HCT116 (cell line): ENCODE measurements around the gene CHTF18. TPM values are rescaled to one million over a fixed set of nuclear protein-coding genes. Genes with fewer than 3 reads are reported as not detected.

Source experiments
- ATAC-seq: fragments of 200-7000 bp; cut with Tn5 transposase; 2 replicates; pipeline ENCODE4 v1.9.1; 2020; ENCODE audit warnings: mild to moderate bottlenecking, moderate library complexity
- BruUV-seq: library from RNA; stranded (reverse); fragments of 400-500 nt; replicated peaks from 2 replicates; lab custom pipeline; 2021; lab: Mats Ljungman, UMichigan
- CTCF ChIA-PET: fragments of 300-600 bp; sonication (Branson Sonifier 250); formaldehyde crosslinking; loops from one replicate; lab custom pipeline; 2021; ENCODE audit warnings: antibody characterized with exemption; lab: Charles Lee
- POLR2A ChIA-PET: fragments of 300-600, 350-600 bp; sonication (Branson Sonifier 250); formaldehyde crosslinking; loops from one replicate; lab custom pipeline; 2021; ENCODE audit warnings: antibody characterized with exemption; lab: Charles Lee
- RAD21 ChIA-PET, 2 experiments: fragments of 300-600 bp; sonication (Branson Sonifier 250); formaldehyde crosslinking; loops; one replicate each; lab custom pipeline; 2023; ENCODE audit warnings: low total read pairs in 2 of 2; ENCODE audit not compliant: uncharacterized antibody in 2 of 2, unreplicated experiment in 2 of 2, low non-redundant PET in 1 of 2; lab: Charles Lee
- DNase-seq: peaks from one replicate; pipeline ENCODE4 v3.0.0-alpha.2; 2010; ENCODE audit warnings: low read depth, low spot score
- H2AFZ ChIP-seq: fragments of 200-600 bp; shearing (Covaris generic), sonication (generic); 2 replicates; pipeline ENCODE4 v1.6.1; 2017; ENCODE audit warnings: low read depth, mixed run types, mixed read lengths, antibody characterized with exemption, low read length; ENCODE audit not compliant: poor library complexity, severe bottlenecking
- H3K27ac ChIP-seq: 2 replicates; pipeline ENCODE4 v1.5.1; 2012; ENCODE audit warnings: low read depth, low read length
- H3K27me3 ChIP-seq: fragments of 200-600 bp; sonication (generic); 2 replicates; pipeline ENCODE4 v1.6.1; 2016; ENCODE audit warnings: mixed run types, low read length, mixed read lengths; ENCODE audit not compliant: insufficient read depth
- H3K36me3 ChIP-seq, 2 experiments: fragments of 200-500 bp in 1 of 2; fragments of 200-600 bp in 1 of 2; sonication (Bioruptor generic) in 1 of 2; sonication (generic) in 1 of 2; 2 replicates each; pipeline versions ENCODE4 v1.5.1 to v1.6.1; 2014 to 2016; ENCODE audit warnings: low read length in 2 of 2, inconsistent platforms in 1 of 2, mixed read lengths in 1 of 2, mixed run types in 1 of 2; ENCODE audit not compliant: insufficient read depth in 2 of 2, control insufficient read depth in 1 of 2
- H3K4me1 ChIP-seq, 2 experiments: fragments of 200-600 bp in 1 of 2; sonication (generic) in 1 of 2; 2 replicates each; pipeline versions ENCODE4 v1.5.1 to v1.6.1; 2012 to 2017; ENCODE audit warnings: low read length in 2 of 2, inconsistent platforms in 1 of 2, mild to moderate bottlenecking in 1 of 2, mixed read lengths in 1 of 2, mixed run types in 1 of 2, moderate library complexity in 1 of 2; ENCODE audit not compliant: insufficient read depth in 2 of 2, control insufficient read depth in 1 of 2
- H3K4me2 ChIP-seq: fragments of 200-600 bp; sonication (generic); 2 replicates; pipeline ENCODE4 v1.6.1; 2017; ENCODE audit warnings: mixed run types, low read length, mixed read lengths
- H3K4me3 ChIP-seq, 2 experiments: fragments of 200-600 bp in 1 of 2; sonication (generic) in 1 of 2; replicated peaks in 1 of 2; 2 replicates each; pipeline ENCODE4 v1.5.1; 2011 to 2016; ENCODE audit warnings: low read length in 2 of 2, control low read depth in 1 of 2, low read depth in 1 of 2, mild to moderate bottlenecking in 1 of 2, mixed read lengths in 1 of 2, mixed run types in 1 of 2
- H3K79me2 ChIP-seq: fragments of 200-600 bp; sonication (generic); 2 replicates; pipeline ENCODE4 v1.6.1; 2017; ENCODE audit warnings: mild to moderate bottlenecking, mixed run types, low read length, moderate library complexity, mixed read lengths; ENCODE audit not compliant: insufficient read depth
- H3K9ac ChIP-seq: fragments of 200-600 bp; sonication (generic); 2 replicates; pipeline ENCODE4 v1.6.1; 2016; ENCODE audit warnings: low read length, mixed read lengths
- H3K9me2 ChIP-seq: fragments of 200-600 bp; sonication (generic), shearing (Covaris generic); 2 replicates; pipeline ENCODE4 v1.6.1; 2017; ENCODE audit warnings: mixed run types, mild to moderate bottlenecking, moderate library complexity; ENCODE audit not compliant: insufficient read depth
- H3K9me3 ChIP-seq, 2 experiments: fragments of 200-500 bp in 1 of 2; fragments of 200-600 bp in 1 of 2; sonication (Bioruptor generic) in 1 of 2; sonication (generic) in 1 of 2; 2 replicates each; pipeline ENCODE4 v1.6.1; 2014 to 2017; ENCODE audit warnings: low read length in 2 of 2, mixed read lengths in 2 of 2, inconsistent platforms in 1 of 2, low read depth in 1 of 2, mild to moderate bottlenecking in 1 of 2, mixed run types in 1 of 2, moderate library complexity in 1 of 2; ENCODE audit not compliant: control insufficient read depth in 1 of 2, insufficient read depth in 1 of 2
- H4K20me1 ChIP-seq: fragments of 200-600 bp; sonication (generic), shearing (Covaris generic); 2 replicates; pipeline ENCODE4 v1.6.1; 2017; ENCODE audit warnings: mixed run types, mild to moderate bottlenecking, moderate library complexity; ENCODE audit not compliant: insufficient read depth
- EZH2phosphoT487 ChIP-seq: fragments of 200-600 bp; IDR thresholded peaks from 2 replicates; pipeline ENCODE4 v1.6.1; 2018; ENCODE audit warnings: antibody characterized with exemption, borderline replicate concordance
- RAD21 ChIP-seq: IDR thresholded peaks from 2 replicates; pipeline ENCODE4 v1.6.1; 2012; ENCODE audit warnings: low read depth, mild to moderate bottlenecking
- TCF7L2 ChIP-seq: IDR thresholded peaks from 2 replicates; pipeline ENCODE4 v1.7.0; 2011; ENCODE audit warnings: borderline replicate concordance, inconsistent platforms; ENCODE audit not compliant: insufficient read depth, insufficient read length; ENCODE audit errors: extremely low read depth
- ZFX ChIP-seq: fragments of 450-650 bp; IDR thresholded peaks from 2 replicates; pipeline ENCODE4 v1.6.1; 2017
- intact Hi-C: fragments of 100-400 bp; cut with micrococcal nuclease; formaldehyde crosslinking; loops from 2 replicates; pipeline ENCODE4 v1.10.0; 2022
- total RNA-seq: library from RNA; stranded (reverse); gene quantifications from one replicate; pipeline ENCODE4 v1.2.1, GENCODE V29; 2021; ENCODE audit not compliant: unreplicated experiment
- TF ChIP-seq, protein P1 (sequence below): IDR thresholded peaks from 2 replicates; pipeline ENCODE4 v1.6.1; 2012
- TF ChIP-seq, protein P2 (sequence below): IDR thresholded peaks from 2 replicates; pipeline ENCODE4 v1.6.1; 2012

Gene CHTF18
- total RNA-seq, 1 experiment from 2014 or later: 145 TPM

DNA sequence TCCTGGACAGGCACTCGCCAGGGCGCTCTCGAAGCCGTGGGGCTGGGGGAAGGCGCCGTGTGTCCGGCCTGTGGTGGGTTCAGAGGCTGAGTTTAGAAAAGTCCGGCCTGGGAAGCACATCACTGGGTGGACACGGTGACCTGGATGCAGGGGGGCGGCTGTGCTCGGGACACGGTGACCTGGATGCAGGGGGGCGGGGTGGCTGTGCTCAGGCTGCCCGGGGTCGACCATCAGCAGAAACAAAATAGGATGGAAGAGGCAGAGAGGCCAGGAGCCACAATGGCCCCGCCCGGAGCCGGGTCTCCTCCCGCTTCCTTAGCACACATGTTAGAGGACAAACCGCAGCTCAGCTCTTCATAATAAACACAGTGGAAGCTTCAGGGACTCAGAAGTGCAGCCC, 55.4 kb downstream of the CHTF18 start:
- Histone ChIP-seq H3K9me2 (no peaks in the 10 kb centered on the region), H4K20me1 (no peaks in the 10 kb centered on the region), H3K4me1 (no peaks in the 10 kb centered on the region), H3K9ac (no peak overlapping the region), H2AFZ (no peak overlapping the region), H3K4me2 (no peak overlapping the region), H3K79me2 (no peaks in the 10 kb centered on the region), H3K4me3 (no peak overlapping the region), H3K27ac (no peak overlapping the region), H3K36me3 (no peaks in the 10 kb centered on the region), H3K27me3 (no peaks in the 10 kb centered on the region), H3K9me3 (no peaks in the 10 kb centered on the region)
- ChIA-PET POLR2A (no interaction called here), RAD21 (no interaction called here), CTCF (no interaction called here)
- no TSS peak for BruUV-seq
- TF ChIP-seq, protein P1, sequence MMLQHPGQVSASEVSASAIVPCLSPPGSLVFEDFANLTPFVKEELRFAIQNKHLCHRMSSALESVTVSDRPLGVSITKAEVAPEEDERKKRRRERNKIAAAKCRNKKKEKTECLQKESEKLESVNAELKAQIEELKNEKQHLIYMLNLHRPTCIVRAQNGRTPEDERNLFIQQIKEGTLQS: no peak
- TF ChIP-seq RAD21: no peak
- no peak for TF ChIP-seq TCF7L2
- no peak for TF ChIP-seq ZFX
- no peak for DNase-seq
- intact Hi-C loops: no loop called here
- no peak for ATAC-seq

DNA sequence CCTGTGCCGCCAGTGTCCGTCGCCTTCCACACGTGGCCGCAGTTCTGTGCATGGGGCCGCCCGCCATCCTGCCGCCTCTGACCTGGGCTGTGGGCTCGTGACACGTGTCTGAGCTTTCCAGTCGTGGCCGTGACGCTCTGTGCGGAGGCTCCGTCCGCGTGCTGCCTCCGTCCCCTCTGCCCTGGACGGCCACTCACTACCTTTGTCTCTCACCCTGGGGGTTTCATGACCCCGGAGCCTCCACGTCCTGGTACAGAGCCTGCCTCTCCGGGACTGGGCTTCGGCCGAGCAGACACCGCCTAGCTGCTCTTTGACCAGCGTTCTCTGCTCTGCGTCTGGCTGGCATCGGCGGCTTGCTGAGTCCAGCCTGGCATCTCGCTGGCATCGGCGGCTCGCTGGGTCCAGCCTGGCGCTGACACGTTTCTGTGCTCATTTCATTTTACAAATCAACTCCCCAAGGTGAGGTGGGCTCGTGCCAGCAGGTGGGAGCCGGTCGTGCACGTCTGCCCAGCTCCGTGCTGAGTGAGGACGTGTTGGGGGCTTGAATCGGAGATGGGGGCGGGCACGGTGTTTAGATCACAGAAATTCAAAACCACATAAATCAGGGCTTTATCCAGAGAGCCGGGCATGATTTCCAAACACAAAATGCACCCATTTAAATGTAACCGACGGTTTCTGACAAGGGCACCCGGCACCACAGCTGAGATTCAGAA, 56.4 kb downstream of the CHTF18 start:
- H3K4me1 ChIP-seq: no peaks in the 10 kb centered on the region
- ChIA-PET CTCF (no interaction called here), RAD21 (no interaction called here), POLR2A (no interaction called here)
- H3K4me2 ChIP-seq: no peak overlapping the region
- no peaks in the 10 kb centered on the region for H4K20me1 ChIP-seq
- no peak overlapping the region for H3K4me3 ChIP-seq
- no peaks in the 10 kb centered on the region for H3K79me2 ChIP-seq
- no peaks in the 10 kb centered on the region for H3K27me3 ChIP-seq
- DNase-seq (no peak), ATAC-seq (no peak)
- H3K36me3 ChIP-seq: no peaks in the 10 kb centered on the region
- intact Hi-C loops: no loop called here
- no TSS peak for BruUV-seq
- H3K9ac ChIP-seq: no peak overlapping the region
- no peak for TF ChIP-seq RAD21
- TF ChIP-seq, protein P2, sequence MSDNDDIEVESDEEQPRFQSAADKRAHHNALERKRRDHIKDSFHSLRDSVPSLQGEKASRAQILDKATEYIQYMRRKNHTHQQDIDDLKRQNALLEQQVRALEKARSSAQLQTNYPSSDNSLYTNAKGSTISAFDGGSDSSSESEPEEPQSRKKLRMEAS: no peak
- TF ChIP-seq EZH2phosphoT487: no peak
- peaks cover 0 to 2% of the 10 kb centered on the region in 2 experiments; a peak in 1 of 4 replicates for H3K9me3 ChIP-seq
- no peak overlapping the region for H3K27ac ChIP-seq
- no peaks in the 10 kb centered on the region for H3K9me2 ChIP-seq
- H2AFZ ChIP-seq: no peak overlapping the region
